Coronary artery (tissue), 2 donors: ENCODE data around the gene MED12.

Source experiments
- DNase-seq: peaks from one replicate; pipeline ENCODE4 v3.0.0-alpha.2; 2017; ENCODE audit warnings: low spot score
- H3K27ac ChIP-seq, 2 donors: fragments of 200-600 bp; sonication (generic); one replicate each; pipeline ENCODE4 v1.5.1; 2016 to 2019
- H3K4me3 ChIP-seq: fragments of 200-600 bp; sonication (generic); 2 replicates; pipeline ENCODE4 v1.5.1; 2016; ENCODE audit warnings: mild to moderate bottlenecking, moderate library complexity
- CTCF ChIP-seq: fragments of 200-600 bp; sonication (generic); IDR thresholded peaks from one replicate; pipeline ENCODE4 v1.5.1; 2019; ENCODE audit warnings: antibody characterized with exemption

MED12 gene

GRCh38 chrX:71107245-71107644 is 11.2 kb upstream of the MED12 start:
- TF ChIP-seq CTCF: no peak

DNA sequence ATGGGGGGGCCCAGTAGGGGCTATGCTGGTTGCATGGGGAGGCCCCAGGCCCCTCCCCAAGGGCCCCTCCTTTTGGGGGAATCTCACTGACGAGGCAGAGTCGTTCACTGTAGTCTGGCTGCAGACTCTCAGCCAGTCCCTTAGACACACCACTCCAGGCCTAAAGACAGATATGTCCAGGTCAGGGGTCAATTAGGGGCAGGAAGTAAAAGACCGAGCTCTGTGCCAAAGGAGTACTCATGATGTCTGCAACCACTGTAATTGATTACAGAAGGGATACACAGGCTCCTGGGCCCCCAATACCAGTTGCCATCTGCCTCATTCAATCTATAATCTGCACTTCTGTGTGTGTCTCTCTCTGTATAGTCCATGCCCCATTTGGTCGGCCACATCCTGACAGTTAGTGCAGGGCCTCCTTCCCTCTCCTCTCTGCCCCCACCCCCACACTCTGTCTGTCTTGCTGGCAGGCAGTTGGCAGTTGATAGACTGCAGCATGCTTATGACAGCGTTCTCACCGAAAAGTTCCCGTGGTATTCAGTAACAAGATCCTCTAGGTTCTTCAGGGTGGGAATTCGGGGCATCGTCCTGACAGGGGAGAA is 10.5 kb upstream of the MED12 start:
- no peak for DNase-seq
- H3K4me3 ChIP-seq: no peak overlapping the region
- TF ChIP-seq CTCF: no peak
- no peak overlapping the region for H3K27ac ChIP-seq

More at GRCh38 chrX:71107245-71107644, 11.2 kb upstream of the MED12 start:
- H3K4me3 ChIP-seq: no peak overlapping the region
- H3K27ac ChIP-seq: no peak overlapping the region
- no peak for DNase-seq

GRCh38 chrX:71109051-71109450 is 9.3 kb upstream of the MED12 start:
- Histone ChIP-seq H3K27ac (no peak overlapping the region), H3K4me3 (no peak overlapping the region)
- no peak for DNase-seq
- TF ChIP-seq CTCF: no peak

- TF ChIP-seq CTCF: no peak
- DNase-seq: no peak
- no peak within 1 kb of the TSS for H3K4me3 ChIP-seq
- H3K27ac ChIP-seq: no peak within 1 kb of the TSS
These were observed 7.1 kb upstream of the MED12 start, which contains the start of gene IL2RG for GRCh38 chrX:71111141-71111843. Gene IL2RG, minus strand, starts transcription at chrX:71111577. Its CDS starts 38 bp downstream, at chrX:71111539.

DNA sequence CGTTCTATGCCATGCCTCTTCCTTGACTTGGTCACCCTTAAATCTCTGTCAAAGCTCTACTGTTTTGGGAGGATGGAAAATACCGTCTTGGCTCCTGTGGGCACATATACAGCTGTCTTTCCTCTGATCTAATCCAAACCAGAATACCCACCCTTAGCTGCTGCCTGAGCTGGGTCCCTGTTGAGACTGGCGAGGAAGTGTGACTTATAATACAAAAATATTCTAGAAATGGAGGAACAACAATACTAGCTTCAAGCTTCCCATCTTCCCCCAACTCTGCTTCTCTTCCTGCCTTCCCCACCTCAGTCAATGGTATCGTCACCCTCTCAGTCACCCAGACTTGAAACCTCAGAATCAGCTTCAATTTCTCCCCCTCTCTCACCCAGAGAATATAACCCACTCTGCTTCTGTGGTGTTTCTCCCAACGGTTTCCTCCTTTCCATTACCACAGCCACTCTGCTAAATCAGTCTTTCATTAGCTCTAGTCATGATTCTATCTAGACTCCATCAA is 6.4 kb upstream of the MED12 start:
- Histone ChIP-seq H3K4me3 (no peak overlapping the region), H3K27ac (no peak overlapping the region)
- DNase-seq: no peak
- no peak for TF ChIP-seq CTCF

- H3K27ac ChIP-seq: no peak overlapping the region
- no peak for DNase-seq
- no peak for TF ChIP-seq CTCF
- peak overlapping the region; percentile 79 for H3K4me3 ChIP-seq
These were observed 1.0 kb upstream of the MED12 start for GRCh38 chrX:71117358-71117757.

DNA sequence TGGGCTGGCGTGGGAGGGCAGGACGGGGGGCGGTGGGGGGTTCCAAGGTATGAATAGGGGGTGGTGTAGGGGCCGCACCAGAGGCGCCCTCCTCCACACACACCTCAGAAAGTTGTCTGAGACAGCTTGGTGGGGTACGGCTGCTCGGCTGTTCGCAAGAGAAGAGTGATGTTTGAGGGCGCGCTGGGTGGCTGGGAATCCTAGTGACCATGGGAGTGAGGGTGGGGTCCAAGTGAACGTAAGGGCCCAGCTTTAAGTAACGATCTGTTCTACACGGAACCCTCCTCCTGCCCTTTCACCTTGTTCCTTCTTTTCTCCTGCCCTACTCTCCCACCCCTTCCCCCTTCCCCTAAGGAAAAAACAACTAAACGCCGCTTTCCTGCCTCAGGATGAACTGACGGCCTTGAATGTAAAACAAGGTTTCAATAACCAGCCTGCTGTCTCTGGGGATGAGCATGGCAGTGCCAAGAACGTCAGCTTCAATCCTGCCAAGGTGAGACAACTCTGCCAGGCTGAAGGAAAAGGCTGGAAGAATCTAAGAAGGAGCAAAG is 664 bp downstream of the MED12 start:
- DNase-seq: no peak
- Histone ChIP-seq H3K4me3 (peak overlapping the region; percentile 79), H3K27ac (peak overlapping the region; percentile 80 to 87)
- TF ChIP-seq CTCF: no peak
